ENCODE data around the gene TSKU. TPM values are rescaled to one million over a fixed set of nuclear protein-coding genes. Genes with fewer than 3 reads are reported as not detected.

The TSKU gene
- total RNA-seq, 1 donor from 2014 or later, result 27.5 TPM

DNA sequence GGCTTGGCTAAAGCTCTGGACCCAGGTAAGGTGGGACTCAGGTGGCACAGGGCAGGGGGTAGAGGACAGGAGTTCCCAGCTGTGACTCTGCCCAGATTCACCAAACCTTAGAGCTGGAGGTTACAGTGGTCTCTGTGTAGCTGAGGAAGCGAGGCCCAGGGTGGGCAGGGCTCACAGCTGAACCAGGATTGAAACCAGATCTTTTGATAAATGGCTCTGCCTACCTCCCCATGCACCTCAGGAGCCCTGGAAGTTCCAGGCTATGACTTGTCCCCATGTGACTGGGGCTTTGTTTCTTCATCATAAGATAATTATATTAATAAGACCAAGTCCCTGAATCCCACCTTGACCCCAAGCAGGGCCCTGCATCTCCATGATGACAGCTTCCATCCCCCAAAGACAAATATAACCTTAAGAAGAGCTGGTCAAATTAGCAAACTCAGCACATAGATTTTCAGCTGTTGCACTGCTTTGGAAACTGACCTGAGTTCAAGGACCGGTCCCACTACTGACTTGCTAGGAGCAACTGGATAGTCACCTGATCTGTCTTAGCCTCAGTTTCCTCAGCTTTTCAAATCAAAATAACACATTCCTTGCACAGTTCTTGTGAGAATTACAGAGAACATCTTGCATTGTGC lies 21.3 kb upstream of the TSKU start:
- Mint-ChIP-seq H3K27ac (ENCODE audit: unreplicated experiment) (no peak overlapping the region), H3K4me1 (no peaks in the 10 kb centered on the region), H3K27me3 (ENCODE audit: low read depth) (no peaks in the 10 kb centered on the region), H3K4me3 (no peak overlapping the region), H3K9me3 (no peaks in the 10 kb centered on the region), H3K36me3 (ENCODE audit: low read depth) (no peaks in the 10 kb centered on the region)
- no peak for TF ChIP-seq CTCF (conservative IDR thresholded peaks at IDR 0.05)
- no peak for DNase-seq (ENCODE audit: low read depth, low spot score)

- H3K27me3 Mint-ChIP-seq (ENCODE audit: low read depth), result no peaks in the 10 kb centered on the region
- H3K4me1 Mint-ChIP-seq, result no peaks in the 10 kb centered on the region
These were observed 20.8 kb upstream of the TSKU start for GRCh38 chr11:76762356-76762752.

GRCh38 chr11:76762867-76763572 lies 20.1 kb upstream of the TSKU start:
- Mint-ChIP-seq H3K9me3 (no peaks in the 10 kb centered on the region), H3K27ac (ENCODE audit: unreplicated experiment) (no peak overlapping the region), H3K4me3 (no peak overlapping the region), H3K4me1 (no peaks in the 10 kb centered on the region), H3K27me3 (ENCODE audit: low read depth) (no peaks in the 10 kb centered on the region), H3K36me3 (ENCODE audit: low read depth) (no peaks in the 10 kb centered on the region)
- DNase-seq (ENCODE audit: low read depth, low spot score), result no peak
- no peak for TF ChIP-seq CTCF (conservative IDR thresholded peaks at IDR 0.05)

More at GRCh38 chr11:76762356-76762752, 20.8 kb upstream of the TSKU start:
- TF ChIP-seq CTCF (conservative IDR thresholded peaks at IDR 0.05), result no peak
- H3K4me3 Mint-ChIP-seq, result no peak overlapping the region
- H3K9me3 Mint-ChIP-seq, result no peaks in the 10 kb centered on the region
- H3K36me3 Mint-ChIP-seq (ENCODE audit: low read depth), result no peaks in the 10 kb centered on the region
- no peak overlapping the region for H3K27ac Mint-ChIP-seq (ENCODE audit: unreplicated experiment)
- DNase-seq (ENCODE audit: low read depth, low spot score), result no peak

DNA sequence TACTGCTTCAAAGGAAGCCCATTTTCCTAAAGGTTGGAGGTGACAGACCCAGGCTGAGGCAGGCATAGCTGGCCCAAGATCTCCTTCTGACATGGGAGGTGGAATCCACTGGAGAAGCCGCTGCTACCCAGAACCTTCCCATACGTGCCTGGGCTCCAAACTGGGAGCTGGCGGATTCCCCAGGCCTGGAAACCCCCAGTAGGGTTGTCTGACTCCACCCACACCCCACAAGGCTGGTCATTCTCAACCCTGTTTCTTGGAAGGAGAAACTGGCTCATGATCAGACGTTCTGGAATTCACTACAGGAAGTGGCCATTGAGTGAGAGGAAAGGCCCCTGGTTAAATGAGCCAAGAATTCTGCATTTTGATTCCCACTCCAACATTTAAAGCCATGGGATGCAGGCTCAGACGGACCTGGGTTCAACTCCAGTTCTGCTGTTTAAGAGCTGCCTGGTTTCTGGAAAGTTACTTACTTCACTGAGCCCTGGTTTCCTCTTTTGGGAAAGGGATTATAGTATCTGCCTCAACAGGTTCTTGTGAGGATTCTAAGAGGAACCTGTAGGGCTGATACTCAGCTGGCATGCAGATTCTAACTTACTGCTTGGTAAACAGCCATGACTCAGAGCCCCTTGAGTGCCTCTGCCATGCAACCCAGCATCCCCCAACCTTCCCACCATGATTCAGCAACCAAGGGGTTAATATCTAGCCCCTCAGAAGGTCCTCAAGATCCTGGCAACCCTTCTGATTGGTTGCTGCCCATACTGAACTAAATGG lies 19.4 kb upstream of the TSKU start:
- H3K9me3 Mint-ChIP-seq, result no peaks in the 10 kb centered on the region
- H3K36me3 Mint-ChIP-seq (ENCODE audit: low read depth), result no peaks in the 10 kb centered on the region
- H3K4me3 Mint-ChIP-seq, result no peak overlapping the region
- no peak for DNase-seq (ENCODE audit: low read depth, low spot score)
- no peaks in the 10 kb centered on the region for H3K27me3 Mint-ChIP-seq (ENCODE audit: low read depth)
- H3K27ac Mint-ChIP-seq (ENCODE audit: unreplicated experiment), result no peak overlapping the region
- peaks cover 3% of the 10 kb centered on the region for H3K4me1 Mint-ChIP-seq
- no peak for TF ChIP-seq CTCF (conservative IDR thresholded peaks at IDR 0.05)

- TF ChIP-seq CTCF (conservative IDR thresholded peaks at IDR 0.05), result no peak
- Mint-ChIP-seq H3K4me3 (no peak overlapping the region), H3K36me3 (ENCODE audit: low read depth) (no peaks in the 10 kb centered on the region)
These were observed 18.1 kb upstream of the TSKU start for GRCh38 chr11:76764941-76765665.

More at GRCh38 chr11:76764941-76765665, 18.1 kb upstream of the TSKU start:
- no peaks in the 10 kb centered on the region for H3K9me3 Mint-ChIP-seq
- peaks cover 5% of the 10 kb centered on the region for H3K4me1 Mint-ChIP-seq
- no peak for DNase-seq (ENCODE audit: low read depth, low spot score)
- H3K27me3 Mint-ChIP-seq (ENCODE audit: low read depth), result no peaks in the 10 kb centered on the region
- no peak overlapping the region for H3K27ac Mint-ChIP-seq (ENCODE audit: unreplicated experiment)
